Colonic mucosa (tissue), 4 donors: ENCODE measurements around the gene CDKL5. TPM values are rescaled to one million over a fixed set of nuclear protein-coding genes. Genes with fewer than 3 reads are reported as not detected.

Experiments
- DNase-seq: peaks from one replicate; pipeline ENCODE4 v3.0.0-alpha.2; 2020
- H3K27ac ChIP-seq: fragments of 200-600 bp; one replicate; pipeline ENCODE4 v1.8.0; 2021
- H3K27me3 ChIP-seq: fragments of 200-600 bp; one replicate; pipeline ENCODE4 v1.8.0; 2021
- H3K36me3 ChIP-seq: fragments of 200-600 bp; one replicate; pipeline ENCODE4 v1.8.0; 2021
- H3K4me1 ChIP-seq: fragments of 200-600 bp; one replicate; pipeline ENCODE4 v1.8.0; 2021; ENCODE audit warnings: mild to moderate bottlenecking
- H3K4me3 ChIP-seq: fragments of 200-600 bp; one replicate; pipeline ENCODE4 v1.8.0; 2021
- H3K9ac ChIP-seq, 2 donors: one replicate each; pipeline ENCODE4 v1.7.0; 2013; ENCODE audit warnings: control low read depth in 2 of 2, low read depth in 2 of 2, low read length in 2 of 2
- H3K9me3 ChIP-seq: fragments of 200-600 bp; one replicate; pipeline ENCODE4 v1.8.0; 2021
- intact Hi-C: fragments of 100-400 bp; cut with DNase I; formaldehyde crosslinking; loops from one replicate; pipeline ENCODE4 v1.14.1; 2022
- total RNA-seq, 2 donors: library from RNA; stranded (reverse); fragmentation: NEBNext Ultra II Directional in 1 of 2; extraction: Animal tissue kit (Norgen Biotek cat#: 25700) in 1 of 2; gene quantifications; one replicate each; pipeline ENCODE4 v1.2.1, GENCODE V29; 2021
- TF ChIP-seq, protein P1 (sequence below): fragments of 200-600 bp; IDR thresholded peaks from one replicate; pipeline ENCODE4 v1.8.0; 2022; ENCODE audit warnings: antibody characterized with exemption, mild to moderate bottlenecking
- donor health status: healthy.
- donor health status: DM: no; HTN: no; CAD: no.
- donor health status: DM: no; HTN: no; CAD: no.

Gene CDKL5
- total RNA-seq, 2 donors from 2014 or later = 3.7 to 4.4 TPM

DNA sequence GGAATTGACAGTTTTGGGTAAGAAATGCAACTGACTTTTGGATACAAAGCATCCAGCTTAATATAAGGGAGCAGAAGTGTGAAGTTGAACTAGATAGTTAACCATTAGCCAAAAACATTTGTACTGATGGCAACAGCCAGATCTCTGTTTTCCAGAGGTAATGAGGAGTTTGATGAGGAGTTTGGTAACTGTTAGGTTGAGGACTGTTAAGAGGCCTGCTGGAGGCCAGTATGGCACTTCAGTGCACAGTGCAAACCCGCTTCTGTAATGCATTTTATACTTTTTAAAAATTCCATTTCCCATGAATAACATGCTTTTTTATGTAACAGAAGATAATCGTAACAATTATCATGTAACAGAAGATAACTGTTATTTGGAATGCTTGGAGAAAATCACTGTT, 30.0 kb downstream of the CDKL5 start:
- Histone ChIP-seq H3K4me1 (no peaks in the 10 kb centered on the region), H3K9ac (no peak overlapping the region), H3K4me3 (no peak overlapping the region), H3K27me3 (no peaks in the 10 kb centered on the region), H3K9me3 (no peaks in the 10 kb centered on the region), H3K27ac (no peak overlapping the region), H3K36me3 (no peaks in the 10 kb centered on the region)
- TF ChIP-seq, protein P1, sequence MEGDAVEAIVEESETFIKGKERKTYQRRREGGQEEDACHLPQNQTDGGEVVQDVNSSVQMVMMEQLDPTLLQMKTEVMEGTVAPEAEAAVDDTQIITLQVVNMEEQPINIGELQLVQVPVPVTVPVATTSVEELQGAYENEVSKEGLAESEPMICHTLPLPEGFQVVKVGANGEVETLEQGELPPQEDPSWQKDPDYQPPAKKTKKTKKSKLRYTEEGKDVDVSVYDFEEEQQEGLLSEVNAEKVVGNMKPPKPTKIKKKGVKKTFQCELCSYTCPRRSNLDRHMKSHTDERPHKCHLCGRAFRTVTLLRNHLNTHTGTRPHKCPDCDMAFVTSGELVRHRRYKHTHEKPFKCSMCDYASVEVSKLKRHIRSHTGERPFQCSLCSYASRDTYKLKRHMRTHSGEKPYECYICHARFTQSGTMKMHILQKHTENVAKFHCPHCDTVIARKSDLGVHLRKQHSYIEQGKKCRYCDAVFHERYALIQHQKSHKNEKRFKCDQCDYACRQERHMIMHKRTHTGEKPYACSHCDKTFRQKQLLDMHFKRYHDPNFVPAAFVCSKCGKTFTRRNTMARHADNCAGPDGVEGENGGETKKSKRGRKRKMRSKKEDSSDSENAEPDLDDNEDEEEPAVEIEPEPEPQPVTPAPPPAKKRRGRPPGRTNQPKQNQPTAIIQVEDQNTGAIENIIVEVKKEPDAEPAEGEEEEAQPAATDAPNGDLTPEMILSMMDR = no peak
- intact Hi-C loops = no loop called here
- no peak for DNase-seq

DNA sequence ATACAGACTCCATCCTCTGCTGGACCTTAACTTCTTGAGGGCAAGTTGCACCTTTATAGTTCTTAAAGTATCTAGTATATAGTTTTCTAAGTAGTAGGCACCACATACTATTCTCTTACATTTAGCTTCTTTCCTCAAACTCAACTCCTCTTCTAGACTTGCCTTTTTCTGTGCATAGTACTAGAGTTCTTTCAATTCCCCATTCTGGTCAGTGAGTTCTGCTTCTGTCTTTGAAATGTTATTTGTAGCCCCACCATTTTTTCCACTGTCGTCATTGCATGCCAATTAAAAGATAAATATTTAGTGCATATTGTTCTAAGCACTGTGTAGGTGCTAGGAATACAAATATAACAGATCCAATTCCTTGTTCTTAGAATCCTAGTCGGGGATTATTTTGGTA, 31.6 kb downstream of the CDKL5 start:
- Histone ChIP-seq H3K36me3 (no peaks in the 10 kb centered on the region), H3K4me1 (no peaks in the 10 kb centered on the region), H3K4me3 (no peak overlapping the region), H3K27ac (no peak overlapping the region), H3K9ac (no peak overlapping the region), H3K9me3 (no peaks in the 10 kb centered on the region), H3K27me3 (no peaks in the 10 kb centered on the region)
- TF ChIP-seq, protein P1 = no peak
- DNase-seq = no peak
- intact Hi-C loops = no loop called here

DNA sequence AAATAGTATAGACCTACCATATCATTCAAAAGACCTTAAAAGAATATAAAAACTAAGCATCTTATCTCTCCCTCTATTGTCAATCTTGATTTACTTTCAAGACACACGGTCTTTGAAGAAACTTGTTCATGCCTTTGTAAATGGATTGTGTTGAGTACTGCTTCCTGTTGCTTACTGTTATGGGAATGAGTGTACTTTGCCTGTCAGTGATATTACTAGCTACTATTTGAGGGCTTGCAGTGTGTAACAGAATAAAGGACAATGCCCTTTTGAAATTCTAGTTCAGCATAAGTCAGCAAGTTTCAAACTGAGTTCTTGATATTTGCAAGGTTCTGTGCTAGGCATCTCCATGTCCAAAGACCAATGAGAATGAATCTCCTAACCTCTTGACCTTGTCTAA, 36.0 kb downstream of the CDKL5 start:
- H3K36me3 ChIP-seq = no peaks in the 10 kb centered on the region
- TF ChIP-seq, protein P1 = no peak

DNA sequence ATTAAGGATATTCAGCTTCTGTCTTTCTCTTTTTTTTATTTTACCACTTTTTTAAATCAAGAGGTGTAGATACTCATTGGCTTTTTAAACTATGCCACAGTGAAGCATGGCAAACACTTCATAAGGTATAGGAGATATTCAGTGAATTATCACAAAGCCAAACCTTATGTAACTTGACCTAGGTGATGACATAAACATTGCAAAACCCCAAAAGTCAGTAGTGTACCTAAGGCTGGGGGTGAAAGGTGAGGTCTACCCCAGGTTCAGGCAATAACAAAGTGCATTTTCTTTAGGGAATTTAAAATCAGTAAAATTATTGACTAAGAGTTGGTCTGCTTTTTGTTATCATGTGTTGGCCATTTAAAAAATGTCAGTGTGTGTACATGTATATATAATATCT, 39.1 kb downstream of the CDKL5 start:
- H3K9me3 ChIP-seq = no peaks in the 10 kb centered on the region
- H3K27me3 ChIP-seq = no peaks in the 10 kb centered on the region
- no peaks in the 10 kb centered on the region for H3K4me1 ChIP-seq
- intact Hi-C loops = no loop called here
- H3K36me3 ChIP-seq = no peaks in the 10 kb centered on the region
- no peak for DNase-seq
- H3K27ac ChIP-seq = no peak overlapping the region
- no peak overlapping the region for H3K4me3 ChIP-seq
- H3K9ac ChIP-seq = no peak overlapping the region
- TF ChIP-seq, protein P1 = no peak

More for the DNA sequence above, 36.0 kb downstream of the CDKL5 start:
- Histone ChIP-seq H3K4me1 (no peaks in the 10 kb centered on the region), H3K27me3 (no peaks in the 10 kb centered on the region), H3K4me3 (no peak overlapping the region), H3K9ac (no peak overlapping the region), H3K27ac (no peak overlapping the region), H3K9me3 (no peaks in the 10 kb centered on the region)
- intact Hi-C loops = no loop called here
- no peak for DNase-seq

DNA sequence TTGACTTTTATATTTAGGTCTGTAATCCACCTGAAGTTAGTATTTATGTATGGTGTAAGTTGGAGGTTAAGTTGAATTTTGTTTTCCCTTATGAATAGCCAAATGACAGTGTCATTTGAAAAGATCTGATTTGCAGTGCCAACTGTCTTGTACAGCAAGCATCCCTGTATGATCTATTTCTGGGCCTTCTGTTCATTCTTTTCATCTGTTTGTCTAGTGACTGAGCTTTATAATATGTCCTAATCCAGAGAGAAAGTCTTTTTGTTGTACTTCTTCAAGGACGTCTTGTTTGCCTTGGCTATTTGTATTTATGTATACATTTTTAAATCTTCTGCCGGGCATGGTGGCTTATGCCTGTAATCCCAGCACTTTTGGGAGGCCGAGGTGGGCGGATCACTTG, 39.6 kb downstream of the CDKL5 start:
- no peak overlapping the region for H3K27ac ChIP-seq
- H3K9ac ChIP-seq = no peak overlapping the region
- no peaks in the 10 kb centered on the region for H3K9me3 ChIP-seq
- H3K27me3 ChIP-seq = no peaks in the 10 kb centered on the region
- intact Hi-C loops = no loop called here
- no peaks in the 10 kb centered on the region for H3K36me3 ChIP-seq
- H3K4me1 ChIP-seq = no peaks in the 10 kb centered on the region
- no peak for DNase-seq
- TF ChIP-seq, protein P1 = no peak
- no peak overlapping the region for H3K4me3 ChIP-seq

DNA sequence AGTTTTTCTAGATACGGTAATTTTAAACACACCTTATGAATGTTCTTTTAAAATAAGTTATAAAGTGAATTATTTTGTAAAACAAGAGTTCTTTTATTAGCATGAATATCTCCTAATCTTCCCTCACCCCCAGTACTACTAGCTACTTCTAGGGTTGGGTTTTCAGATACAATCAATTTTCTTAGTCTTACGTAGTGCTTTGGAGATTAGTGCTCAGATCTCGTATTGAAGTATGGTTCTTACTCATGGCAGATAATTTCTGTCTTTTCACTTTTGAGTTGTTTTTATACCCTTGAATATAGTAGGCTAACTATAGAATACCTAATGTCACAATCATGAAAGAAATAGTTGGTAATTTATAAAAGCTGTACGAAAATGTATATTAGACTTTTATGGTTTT, 43.2 kb downstream of the CDKL5 start:
- intact Hi-C loops = no loop called here
- H3K27me3 ChIP-seq = no peaks in the 10 kb centered on the region
- no peaks in the 10 kb centered on the region for H3K36me3 ChIP-seq
- no peaks in the 10 kb centered on the region for H3K4me1 ChIP-seq
- no peak overlapping the region for H3K9ac ChIP-seq
- DNase-seq = no peak
- H3K27ac ChIP-seq = no peak overlapping the region
- TF ChIP-seq, protein P1 = no peak
- H3K4me3 ChIP-seq = no peak overlapping the region
- no peaks in the 10 kb centered on the region for H3K9me3 ChIP-seq
